Liver (tissue), 10 donors: ENCODE measurements around the gene ADAMTS2. TPM values are rescaled to one million over a fixed set of nuclear protein-coding genes. Genes with fewer than 3 reads are reported as not detected.

ENCODE experiments used
- DNase-seq: peaks from one replicate; pipeline ENCODE4 v3.0.0-alpha.2; 2017; ENCODE audit warnings: low spot score
- H3K27ac ChIP-seq, 2 donors: one replicate each; pipeline ENCODE4 v1.7.0; 2013; ENCODE audit warnings: inconsistent platforms in 2 of 2, low read length in 2 of 2, control low read depth in 1 of 2, low read depth in 1 of 2, mild to moderate bottlenecking in 1 of 2
- H3K27me3 ChIP-seq, 4 donors: one replicate each; pipeline versions ENCODE4 v1.6.1 to v1.7.0; 2013; ENCODE audit warnings: low read length in 3 of 4, inconsistent platforms in 1 of 4, mild to moderate bottlenecking in 1 of 4, moderate library complexity in 1 of 4; ENCODE audit not compliant: control insufficient read depth in 4 of 4, insufficient read depth in 4 of 4
- H3K36me3 ChIP-seq, 4 donors: one replicate each; pipeline versions ENCODE4 v1.6.1 to v1.7.0; 2013; ENCODE audit warnings: low read length in 3 of 4, mild to moderate bottlenecking in 3 of 4, low read depth in 1 of 4, moderate library complexity in 1 of 4; ENCODE audit not compliant: control insufficient read depth in 4 of 4, insufficient read depth in 3 of 4
- H3K4me1 ChIP-seq, 4 donors: one replicate each; pipeline versions ENCODE4 v1.6.1 to v1.7.0; 2013; ENCODE audit warnings: low read length in 3 of 4, mild to moderate bottlenecking in 3 of 4, moderate library complexity in 1 of 4; ENCODE audit not compliant: control insufficient read depth in 4 of 4, insufficient read depth in 4 of 4
- H3K4me3 ChIP-seq, 3 donors: one replicate each; pipeline versions ENCODE4 v1.6.1 to v1.7.0; 2013; ENCODE audit warnings: low read length in 3 of 3, control low read depth in 1 of 3, low read depth in 1 of 3, mild to moderate bottlenecking in 1 of 3
- H3K9ac ChIP-seq, 2 donors: one replicate each; pipeline ENCODE4 v1.7.0; 2013; ENCODE audit warnings: low read length in 2 of 2, mild to moderate bottlenecking in 2 of 2, moderate library complexity in 2 of 2, control low read depth in 1 of 2, low read depth in 1 of 2
- H3K9me3 ChIP-seq, 4 donors: one replicate each; pipeline versions ENCODE4 v1.6.1 to v1.7.0; 2013; ENCODE audit warnings: low read length in 3 of 4; ENCODE audit not compliant: control insufficient read depth in 4 of 4
- ATF3 ChIP-seq: IDR thresholded peaks from 2 replicates; pipeline ENCODE4 v1.6.1; 2016; ENCODE audit warnings: antibody characterized with exemption
- CTCF ChIP-seq: fragments of 150-350 bp; IDR thresholded peaks from 2 replicates; pipeline ENCODE4 v1.5.1; 2017; ENCODE audit warnings: improper control_type of control experiment, low read depth, low read length; ENCODE audit not compliant: missing input control
- FOXA2 ChIP-seq: IDR thresholded peaks from 2 replicates; pipeline ENCODE4 v1.6.1; 2016; ENCODE audit warnings: antibody characterized with exemption
- NR2F2 ChIP-seq: IDR thresholded peaks from 2 replicates; pipeline ENCODE4 v1.6.1; 2016; ENCODE audit warnings: antibody characterized with exemption
- RXRA ChIP-seq, 2 donors: IDR thresholded peaks; 2 replicates each; pipeline ENCODE4 v1.6.1; 2017 to 2018; ENCODE audit warnings: antibody characterized with exemption in 2 of 2, mild to moderate bottlenecking in 1 of 2
- ZBTB33 ChIP-seq: IDR thresholded peaks from 2 replicates; pipeline ENCODE4 v1.6.1; 2016; ENCODE audit warnings: antibody characterized with exemption
- WGBS: extraction: QIAGEN DNeasy Blood & Tissue Kit; methylation state at CpG from one replicate; pipeline ENCODE4 v1.1.7; 2013; 5-methylcytosine and 5-hydroxymethylcytosine counted together
- polyA plus RNA-seq, 2 donors: library from polyadenylated mRNA; stranded (reverse) in 1 of 2; unstranded in 1 of 2; fragments of 200-250 nt in 1 of 2; fragments of >200 nt in 1 of 2; fragmentation: Nextera tagmentation in 1 of 2; extraction: Ambion mirVana in 1 of 2; gene quantifications; one replicate each; pipeline versions ENCODE4 v1.2.1 to v1.2.3, GENCODE V29; 2013 to 2015
- small RNA-seq: library from RNA; depleted of rRNA; stranded (forward); fragments of <200 nt; gene quantifications from one replicate; pipeline ENCODE3, GENCODE V24; 2014
- total RNA-seq, 2 donors: library from RNA; depleted of rRNA; stranded (reverse); fragments of >200 nt; gene quantifications; one replicate each; pipeline ENCODE4 v1.2.3, GENCODE V29; 2014
- donor health status: healthy.
- donor health status: healthy.
- donor health status: healthy.
- donor health status: healthy.
- donor health status: healthy.

ADAMTS2 gene
- total and polyA plus RNA-seq, 4 donors = 2.7 to 24.3 (median 12.0) TPM

GRCh38 chr5:179061025-179061424, 284.2 kb downstream of the ADAMTS2 start:
- no peak for DNase-seq
- peak overlapping the region in 1 of 2 donors; percentile 18 for H3K9ac ChIP-seq

More at GRCh38 chr5:179061025-179061424, 284.2 kb downstream of the ADAMTS2 start:
- peak overlapping the region in 1 of 2 donors; percentile 70 for H3K27ac ChIP-seq
- no peaks in the 10 kb centered on the region for H3K27me3 ChIP-seq
- H3K4me3 ChIP-seq = peak overlapping the region; percentile 48 to 78 (median 77)
- H3K4me1 ChIP-seq = peaks cover 3 to 12% (median 8%) of the 10 kb centered on the region in 4 donors
- 87% methylated on average over 19 of the region's 19 CpGs for WGBS
- peaks cover 12 to 33% (median 22%) of the 10 kb centered on the region in 4 donors for H3K9me3 ChIP-seq
- H3K36me3 ChIP-seq = peaks cover 2 to 20% (median 10%) of the 10 kb centered on the region in 4 donors
- TF ChIP-seq FOXA2 = no peak
- no peak for TF ChIP-seq RXRA (IDR thresholded peaks at IDR 0.05)
- TF ChIP-seq ZBTB33 = no peak
- no peak for TF ChIP-seq ATF3
- TF ChIP-seq CTCF = no peak
- TF ChIP-seq NR2F2 = no peak

Small RNAs within 50 kb of the gene (small RNA-seq; reads per million reads assigned to genes)
- gene AC109479.2 = not detected

Other genes starting within 250 kb of the ADAMTS2 start
- gene RUFY1, start 205.1 kb upstream of the ADAMTS2 start, total RNA-seq = 10 to 100 TPM; 21.6 to 25.2 TPM
- gene RUFY1, start 205.1 kb upstream of the ADAMTS2 start, polyA plus RNA-seq = 10 to 100 TPM; 11.6 to 14.9 TPM